Ovary (tissue), 9 donors: Measurements from ENCODE around the gene ATP8A1. TPM values are rescaled to one million over a fixed set of nuclear protein-coding genes. Genes with fewer than 3 reads are reported as not detected.

Experiments
- DNase-seq, 5 donors: peaks; one replicate each; pipeline ENCODE4 v3.0.0-alpha.2; 2019 to 2020
- H3K27ac ChIP-seq, 2 donors: fragments of 200-600 bp; one replicate each; pipeline versions ENCODE4 v1.5.1 to v1.8.0; 2019 to 2022
- H3K27me3 ChIP-seq: fragments of 200-600 bp; one replicate; pipeline ENCODE4 v1.8.0; 2022
- H3K36me3 ChIP-seq: fragments of 200-600 bp; sonication (generic); one replicate; pipeline ENCODE4 v1.5.1; 2019
- H3K4me1 ChIP-seq: one replicate; pipeline ENCODE4 v1.8.1; 2013; ENCODE audit warnings: mild to moderate bottlenecking, moderate library complexity; ENCODE audit not compliant: insufficient read depth
- H3K4me3 ChIP-seq: fragments of 200-600 bp; sonication (generic); one replicate; pipeline ENCODE4 v1.5.1; 2017
- H3K9me3 ChIP-seq, 2 donors: fragments of 200-600 bp in 1 of 2; sonication (generic) in 1 of 2; one replicate each; pipeline versions ENCODE4 v1.5.1 to v1.8.1; 2013 to 2019; ENCODE audit warnings: mild to moderate bottlenecking in 1 of 2, moderate library complexity in 1 of 2
- EP300 ChIP-seq: sonication (generic); formaldehyde crosslinking; IDR thresholded peaks from one replicate; pipeline ENCODE4 v1.6.1; 2017; ENCODE audit warnings: antibody characterized with exemption
- POLR2A ChIP-seq: fragments of 450-650 bp; IDR thresholded peaks from one replicate; pipeline ENCODE4 v1.6.1; 2017; ENCODE audit warnings: antibody characterized with exemption, mild to moderate bottlenecking, moderate library complexity
- WGBS, 3 donors: extraction: QIAGEN DNeasy Blood & Tissue Kit in 1 of 3; methylation state at CpG; one replicate each; pipeline versions ENCODE4 v1.1.5 to v1.1.7; 2013 to 2017; 5-methylcytosine and 5-hydroxymethylcytosine counted together
- intact Hi-C, 4 donors: fragments of 100-400 bp; cut with DNase I; formaldehyde crosslinking; loops; one replicate each; pipeline versions ENCODE4 v1.11.0 to v1.15.1; 2022 to 2023
- polyA plus RNA-seq, 2 donors: library from polyadenylated mRNA; stranded (reverse); fragments of 200-250 nt in 1 of 2; fragments of 350-450 nt in 1 of 2; fragmentation: Illumina TruSeq in 1 of 2; extraction: RNeasy Lipid Tissue Mini Kit (QIAGEN cat#74804) in 1 of 2; gene quantifications; one replicate each; pipeline ENCODE4 v1.2.3, GENCODE V29; 2013 to 2014
- total RNA-seq, 7 donors: library from RNA; depleted of rRNA in 2 of 7; stranded (reverse); fragments of >200 nt in 2 of 7; fragmentation: NEBNext Ultra II Directional in 3 of 7; extraction: Animal tissue kit (Norgen Biotek cat#: 25700) in 3 of 7; gene quantifications; one replicate each; pipeline versions ENCODE4 v1.1.0 to v1.2.4, GENCODE V29; 2016 to 2023
- TF ChIP-seq, protein P1 (sequence below), 3 donors: fragments of 450-650 bp in 2 of 3; fragments of 200-600 bp in 1 of 3; IDR thresholded peaks; one replicate each; pipeline versions ENCODE4 v1.5.1 to v1.8.0; 2016 to 2022; ENCODE audit warnings: antibody characterized with exemption in 3 of 3, mild to moderate bottlenecking in 1 of 3
- donor health status: DM: no; HTN: no; CAD: no; lungs with moderate emphysema.
- donor health status: DM: no; HTN: no; CAD: no.
- donor health status: Bipolar disorder and iron deficiency.
- donor health status: DM: yes; HTN: yes; CAD: no.
- donor health status: DM: no; HTN: no; CAD: no.
- donor health status: DM: yes; HTN: yes; CAD: no.

ATP8A1 gene
- total and polyA plus RNA-seq, 9 donors = 10.0 to 73.2 (median 21.6) TPM

GRCh38 chr4:42643685-42644084, 13.2 kb downstream of the ATP8A1 start:
- TF ChIP-seq EP300 (no peak), POLR2A (no peak)
- TF ChIP-seq, protein P1, sequence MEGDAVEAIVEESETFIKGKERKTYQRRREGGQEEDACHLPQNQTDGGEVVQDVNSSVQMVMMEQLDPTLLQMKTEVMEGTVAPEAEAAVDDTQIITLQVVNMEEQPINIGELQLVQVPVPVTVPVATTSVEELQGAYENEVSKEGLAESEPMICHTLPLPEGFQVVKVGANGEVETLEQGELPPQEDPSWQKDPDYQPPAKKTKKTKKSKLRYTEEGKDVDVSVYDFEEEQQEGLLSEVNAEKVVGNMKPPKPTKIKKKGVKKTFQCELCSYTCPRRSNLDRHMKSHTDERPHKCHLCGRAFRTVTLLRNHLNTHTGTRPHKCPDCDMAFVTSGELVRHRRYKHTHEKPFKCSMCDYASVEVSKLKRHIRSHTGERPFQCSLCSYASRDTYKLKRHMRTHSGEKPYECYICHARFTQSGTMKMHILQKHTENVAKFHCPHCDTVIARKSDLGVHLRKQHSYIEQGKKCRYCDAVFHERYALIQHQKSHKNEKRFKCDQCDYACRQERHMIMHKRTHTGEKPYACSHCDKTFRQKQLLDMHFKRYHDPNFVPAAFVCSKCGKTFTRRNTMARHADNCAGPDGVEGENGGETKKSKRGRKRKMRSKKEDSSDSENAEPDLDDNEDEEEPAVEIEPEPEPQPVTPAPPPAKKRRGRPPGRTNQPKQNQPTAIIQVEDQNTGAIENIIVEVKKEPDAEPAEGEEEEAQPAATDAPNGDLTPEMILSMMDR (IDR thresholded peaks at IDR 0.05) = no peak
- H3K9me3 ChIP-seq = no peaks in the 10 kb centered on the region
- H3K27me3 ChIP-seq = no peaks in the 10 kb centered on the region
- 92 to 95% (median 93%) methylated on average over 5 of the region's 5 CpGs for WGBS, 3 donors
- H3K36me3 ChIP-seq = no peaks in the 10 kb centered on the region
- intact Hi-C loops = no loop called here
- DNase-seq = no peak
- H3K4me1 ChIP-seq = no peaks in the 10 kb centered on the region
- H3K27ac ChIP-seq = no peak overlapping the region
- no peak overlapping the region for H3K4me3 ChIP-seq

DNA sequence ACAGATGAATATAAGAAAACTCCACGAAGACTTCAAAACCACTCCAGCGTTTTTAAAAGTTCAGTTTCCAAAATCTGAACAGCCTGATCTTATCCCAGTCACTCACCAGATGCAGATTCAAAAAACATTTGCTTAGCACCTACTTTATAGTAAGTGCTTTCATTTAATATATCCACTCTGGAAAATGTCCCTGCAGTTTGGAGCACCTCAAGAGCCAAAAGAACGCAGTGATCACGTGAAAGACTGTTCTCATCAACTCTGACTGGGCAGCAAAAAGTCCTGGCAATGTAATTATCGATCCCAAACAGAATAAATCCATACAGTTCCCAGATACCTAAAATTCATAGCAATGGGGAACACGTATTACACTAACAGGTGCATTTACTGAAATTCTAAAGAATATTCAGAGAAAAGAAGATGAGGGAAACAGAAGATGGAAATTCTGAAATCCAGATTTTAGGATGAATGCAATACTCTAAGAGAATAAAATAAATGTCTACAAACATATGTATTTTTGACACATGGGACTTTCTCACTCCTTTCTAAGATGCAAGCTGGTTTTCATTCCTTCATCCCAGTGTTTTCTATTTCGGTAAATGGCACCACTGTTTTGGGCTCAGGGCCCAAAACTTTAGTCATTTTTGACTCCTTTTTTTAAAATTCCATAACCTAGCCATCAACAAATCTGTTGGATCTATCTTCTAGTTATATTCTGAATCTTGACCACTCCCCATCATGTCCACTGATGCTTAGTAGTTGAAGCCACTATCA, 13.9 kb downstream of the ATP8A1 start:
- no peaks in the 10 kb centered on the region for H3K4me1 ChIP-seq
- H3K27me3 ChIP-seq = no peaks in the 10 kb centered on the region
- DNase-seq = no peak
- H3K36me3 ChIP-seq = no peaks in the 10 kb centered on the region
- 91 to 92% (median 91%) methylated on average over 7 of the region's 7 CpGs for WGBS, 3 donors
- intact Hi-C loops = no loop called here
- TF ChIP-seq, protein P1 (IDR thresholded peaks at IDR 0.05) = no peak
- no peak for TF ChIP-seq POLR2A
- TF ChIP-seq EP300 = no peak
- H3K9me3 ChIP-seq = no peaks in the 10 kb centered on the region
- no peak overlapping the region for H3K27ac ChIP-seq
- no peak overlapping the region for H3K4me3 ChIP-seq

- Histone ChIP-seq H3K36me3 (no peaks in the 10 kb centered on the region), H3K4me1 (no peaks in the 10 kb centered on the region), H3K4me3 (no peak overlapping the region), H3K27me3 (no peaks in the 10 kb centered on the region), H3K27ac (no peak overlapping the region), H3K9me3 (no peaks in the 10 kb centered on the region)
- no peak for DNase-seq
- no peak for TF ChIP-seq POLR2A
- TF ChIP-seq, protein P1 (IDR thresholded peaks at IDR 0.05) = no peak
- no peak for TF ChIP-seq EP300
- WGBS, 3 donors = 88 to 89% (median 89%) methylated on average over 7 of the region's 7 CpGs
- intact Hi-C loops = no loop called here
These were observed 14.7 kb downstream of the ATP8A1 start for GRCh38 chr4:42642101-42642797.

- H3K4me3 ChIP-seq = no peak overlapping the region
- H3K4me1 ChIP-seq = no peaks in the 10 kb centered on the region
- H3K36me3 ChIP-seq = no peaks in the 10 kb centered on the region
- H3K27ac ChIP-seq = no peak overlapping the region
- no peak for TF ChIP-seq POLR2A
- H3K27me3 ChIP-seq = no peaks in the 10 kb centered on the region
- 86 to 93% (median 89%) methylated on average over 1 of the region's 1 CpG for WGBS, 3 donors
- H3K9me3 ChIP-seq = no peaks in the 10 kb centered on the region
- no peak for DNase-seq
- intact Hi-C loops = no loop called here
These were observed 15.2 kb downstream of the ATP8A1 start for GRCh38 chr4:42641656-42642055.

DNA sequence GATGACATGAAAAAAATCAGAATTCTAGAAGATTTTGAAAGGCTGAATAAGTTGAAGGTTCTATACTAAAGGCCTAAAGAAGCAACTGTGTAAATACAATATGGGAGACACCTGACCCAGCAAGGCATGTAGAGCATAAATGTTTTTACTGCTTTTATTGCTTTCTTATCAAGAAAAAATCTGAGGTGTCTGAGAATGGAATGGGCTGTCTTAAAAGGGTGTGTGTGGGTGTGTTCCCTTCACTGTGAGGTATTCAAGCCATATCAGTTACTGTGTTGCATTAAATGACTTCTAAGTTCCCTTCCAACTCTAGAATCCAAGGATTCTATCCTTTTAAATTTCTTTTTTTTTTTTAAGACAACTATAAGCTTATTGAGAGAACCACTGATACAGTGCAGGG, 15.7 kb downstream of the ATP8A1 start:
- Histone ChIP-seq H3K36me3 (no peaks in the 10 kb centered on the region), H3K27ac (no peak overlapping the region), H3K9me3 (no peaks in the 10 kb centered on the region), H3K4me1 (no peaks in the 10 kb centered on the region), H3K27me3 (no peaks in the 10 kb centered on the region), H3K4me3 (no peak overlapping the region)
- intact Hi-C loops = no loop called here
- no peak for DNase-seq
- TF ChIP-seq EP300 (no peak), POLR2A (no peak)
- TF ChIP-seq, protein P1 (IDR thresholded peaks at IDR 0.05) = no peak
